WTC11 (cell line): Measurements from ENCODE around the gene NLGN4X. TPM values are rescaled to one million over a fixed set of nuclear protein-coding genes. Genes with fewer than 3 reads are reported as not detected.

ENCODE experiments used
- ATAC-seq: fragments of 200-7000 bp; cut with Tn5 transposase; 2 replicates; pipeline ENCODE4 v1.10.0; 2021; ENCODE audit warnings: mild to moderate bottlenecking, moderate library complexity
- CTCF ChIA-PET: fragments of 300-600 bp; sonication (Branson Sonifier 250); formaldehyde crosslinking; loops from one replicate; lab custom pipeline; 2021; ENCODE audit warnings: antibody characterized with exemption; lab: Charles Lee
- POLR2A ChIA-PET: fragments of 350-600 bp; sonication (Branson Sonifier 250); formaldehyde crosslinking; loops from one replicate; lab custom pipeline; 2021; ENCODE audit warnings: antibody characterized with exemption; lab: Charles Lee
- DNase-seq: peaks from one replicate; pipeline ENCODE4 v3.0.0; 2021; ENCODE audit warnings: low spot score
- H3K27ac Mint-ChIP-seq: 2 replicates; pipeline ENCODE4 v1.8.0; 2021; ENCODE audit warnings: mixed read lengths
- H3K27me3 Mint-ChIP-seq: 2 replicates; pipeline ENCODE4 v1.8.0; 2021; ENCODE audit warnings: low read depth, mild to moderate bottlenecking, moderate library complexity, mixed read lengths
- H3K36me3 Mint-ChIP-seq: 2 replicates; pipeline ENCODE4 v1.8.0; 2021; ENCODE audit warnings: mixed read lengths
- H3K4me1 Mint-ChIP-seq: 2 replicates; pipeline ENCODE4 v1.8.0; 2022; ENCODE audit warnings: mixed read lengths
- H3K4me3 Mint-ChIP-seq: 2 replicates; pipeline ENCODE4 v1.8.0; 2021; ENCODE audit warnings: mild to moderate bottlenecking, moderate library complexity, mixed read lengths
- H3K9me3 Mint-ChIP-seq: 2 replicates; pipeline ENCODE4 v1.8.0; 2021; ENCODE audit warnings: mixed read lengths
- AFF4 ChIP-seq: sonication (generic); formaldehyde crosslinking; IDR thresholded peaks from 2 replicates; pipeline ENCODE4 v1.8.1; 2023; ENCODE audit warnings: mild to moderate bottlenecking, missing genetic modification reagents, borderline replicate concordance
- E2F4 ChIP-seq: sonication (generic); formaldehyde crosslinking; IDR thresholded peaks from 2 replicates; pipeline ENCODE4 v1.8.1; 2022; ENCODE audit warnings: low read depth, mild to moderate bottlenecking, moderate library complexity, missing genetic modification reagents, borderline replicate concordance
- ELF4 ChIP-seq: sonication (generic); formaldehyde crosslinking; IDR thresholded peaks from 2 replicates; pipeline ENCODE4 v1.8.1; 2022; ENCODE audit warnings: low read depth, mild to moderate bottlenecking, moderate library complexity, missing genetic modification reagents
- GRHL2 ChIP-seq: fragments of 250-450 bp; sonication (Bioruptor Pico); IDR thresholded peaks from 2 replicates; pipeline ENCODE4 v1.8.0; 2022; ENCODE audit warnings: mild to moderate bottlenecking, moderate library complexity; ENCODE audit not compliant: insufficient replicate concordance, severe bottlenecking
- OVOL2 ChIP-seq: fragments of 250-450 bp; sonication (Bioruptor Pico); IDR thresholded peaks from 2 replicates; pipeline ENCODE4 v1.9.0; 2021; ENCODE audit warnings: mild to moderate bottlenecking, borderline replicate concordance
- PRDM15 ChIP-seq: sonication (generic); formaldehyde crosslinking; IDR thresholded peaks from 2 replicates; pipeline ENCODE4 v1.8.0; 2022; ENCODE audit warnings: missing genetic modification reagents
- SMAD4 ChIP-seq: sonication (generic); formaldehyde crosslinking; IDR thresholded peaks from 2 replicates; pipeline ENCODE4 v1.8.0; 2022; ENCODE audit warnings: mild to moderate bottlenecking, missing genetic modification reagents
- TCF7 ChIP-seq: sonication (generic); formaldehyde crosslinking; IDR thresholded peaks from 2 replicates; pipeline ENCODE4 v1.8.0; 2022; ENCODE audit warnings: mild to moderate bottlenecking, low read depth, missing genetic modification reagents, moderate library complexity
- ZNF281 ChIP-seq: sonication (generic); formaldehyde crosslinking; IDR thresholded peaks from 2 replicates; pipeline ENCODE4 v1.8.0; 2023; ENCODE audit warnings: mild to moderate bottlenecking, missing genetic modification reagents
- ZNF423 ChIP-seq: fragments of 250-450 bp; sonication (Bioruptor Pico); IDR thresholded peaks from 2 replicates; pipeline ENCODE4 v2.1.2; 2022; ENCODE audit warnings: mild to moderate bottlenecking, moderate library complexity
- total RNA-seq: library from RNA; stranded (reverse); gene quantifications from 3 replicates; pipeline ENCODE4 v1.2.3, GENCODE V29; 2021
- TF ChIP-seq, protein P1 (sequence below): fragments of 250-450 bp; sonication (Bioruptor Pico); IDR thresholded peaks from 2 replicates; pipeline ENCODE4 v1.8.0; 2021; ENCODE audit warnings: mild to moderate bottlenecking
- TF ChIP-seq, protein P2 (sequence below): sonication (generic); formaldehyde crosslinking; IDR thresholded peaks from 2 replicates; pipeline ENCODE4 v1.8.1; 2023; ENCODE audit warnings: mild to moderate bottlenecking, moderate library complexity, missing genetic modification reagents
- TF ChIP-seq, protein P3 (sequence below): sonication (generic); formaldehyde crosslinking; IDR thresholded peaks from 2 replicates; pipeline ENCODE4 v1.8.1; 2022; ENCODE audit warnings: mild to moderate bottlenecking, missing genetic modification reagents, moderate library complexity, borderline replicate concordance

NLGN4X gene
- total RNA-seq, 1 experiment from 2014 or later = 53.8 TPM

- Mint-ChIP-seq H3K27ac (peak overlapping the region; percentile 8; the same call in 1 of the 2 replicates), H3K9me3 (no peaks in the 10 kb centered on the region), H3K4me3 (peak overlapping the region; percentile 92), H3K27me3 (no peaks in the 10 kb centered on the region), H3K4me1 (peaks cover 44% of the 10 kb centered on the region), H3K36me3 (no peaks in the 10 kb centered on the region; the same call in 1 of the 2 replicates)
- POLR2A ChIA-PET = no interaction called here
- TF ChIP-seq TCF7 (CRISPR knock-in tag) (no peak), ELF4 (no peak), AFF4 (CRISPR knock-in tag) (no peak), ZNF281 (no peak), E2F4 (CRISPR knock-in tag) (no peak), SMAD4 (CRISPR knock-in tag) (no peak), ZNF423 (CRISPR knock-in tag) (no peak), GRHL2 (no peak)
- TF ChIP-seq, protein P1, sequence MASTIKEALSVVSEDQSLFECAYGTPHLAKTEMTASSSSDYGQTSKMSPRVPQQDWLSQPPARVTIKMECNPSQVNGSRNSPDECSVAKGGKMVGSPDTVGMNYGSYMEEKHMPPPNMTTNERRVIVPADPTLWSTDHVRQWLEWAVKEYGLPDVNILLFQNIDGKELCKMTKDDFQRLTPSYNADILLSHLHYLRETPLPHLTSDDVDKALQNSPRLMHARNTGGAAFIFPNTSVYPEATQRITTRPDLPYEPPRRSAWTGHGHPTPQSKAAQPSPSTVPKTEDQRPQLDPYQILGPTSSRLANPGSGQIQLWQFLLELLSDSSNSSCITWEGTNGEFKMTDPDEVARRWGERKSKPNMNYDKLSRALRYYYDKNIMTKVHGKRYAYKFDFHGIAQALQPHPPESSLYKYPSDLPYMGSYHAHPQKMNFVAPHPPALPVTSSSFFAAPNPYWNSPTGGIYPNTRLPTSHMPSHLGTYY (CRISPR knock-in tag) = no peak
- CTCF ChIA-PET = no interaction called here
- ATAC-seq (no peak), DNase-seq (no peak)
These were observed 5.2 kb downstream of the NLGN4X start for GRCh38 chrX:6223516-6223915.

- peaks cover 55% of the 10 kb centered on the region for H3K4me1 Mint-ChIP-seq
- H3K4me3 Mint-ChIP-seq = no peak overlapping the region
- no peak for TF ChIP-seq OVOL2
- no peak for DNase-seq
- CTCF ChIA-PET = no interaction called here
- no peak overlapping the region; the same call in 1 of the 2 replicates for H3K27ac Mint-ChIP-seq
- H3K9me3 Mint-ChIP-seq = no peaks in the 10 kb centered on the region
- H3K36me3 Mint-ChIP-seq = peaks cover 21% of the 10 kb centered on the region; the same call in 1 of the 2 replicates
- POLR2A ChIA-PET = no interaction called here
- ATAC-seq = no peak
- H3K27me3 Mint-ChIP-seq = no peaks in the 10 kb centered on the region
These were observed 18.4 kb downstream of the NLGN4X start for GRCh38 chrX:6210230-6210629.

GRCh38 chrX:6203462-6204215, 25.0 kb downstream of the NLGN4X start:
- Mint-ChIP-seq H3K4me1 (peaks cover 22% of the 10 kb centered on the region), H3K9me3 (no peaks in the 10 kb centered on the region), H3K27ac (no peak overlapping the region), H3K27me3 (no peaks in the 10 kb centered on the region), H3K36me3 (peaks cover 16% of the 10 kb centered on the region; the same call in 1 of the 2 replicates), H3K4me3 (no peak overlapping the region)
- DNase-seq (no peak), ATAC-seq (no peak)
- ChIA-PET CTCF (no interaction called here), POLR2A (no interaction called here)
- no peak for TF ChIP-seq PRDM15
- TF ChIP-seq, protein P2, sequence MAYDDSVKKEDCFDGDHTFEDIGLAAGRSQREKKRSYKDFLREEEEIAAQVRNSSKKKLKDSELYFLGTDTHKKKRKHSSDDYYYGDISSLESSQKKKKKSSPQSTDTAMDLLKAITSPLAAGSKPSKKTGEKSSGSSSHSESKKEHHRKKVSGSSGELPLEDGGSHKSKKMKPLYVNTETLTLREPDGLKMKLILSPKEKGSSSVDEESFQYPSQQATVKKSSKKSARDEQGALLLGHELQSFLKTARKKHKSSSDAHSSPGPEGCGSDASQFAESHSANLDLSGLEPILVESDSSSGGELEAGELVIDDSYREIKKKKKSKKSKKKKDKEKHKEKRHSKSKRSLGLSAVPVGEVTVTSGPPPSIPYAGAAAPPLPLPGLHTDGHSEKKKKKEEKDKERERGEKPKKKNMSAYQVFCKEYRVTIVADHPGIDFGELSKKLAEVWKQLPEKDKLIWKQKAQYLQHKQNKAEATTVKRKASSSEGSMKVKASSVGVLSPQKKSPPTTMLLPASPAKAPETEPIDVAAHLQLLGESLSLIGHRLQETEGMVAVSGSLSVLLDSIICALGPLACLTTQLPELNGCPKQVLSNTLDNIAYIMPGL = no peak
- TF ChIP-seq, protein P3, sequence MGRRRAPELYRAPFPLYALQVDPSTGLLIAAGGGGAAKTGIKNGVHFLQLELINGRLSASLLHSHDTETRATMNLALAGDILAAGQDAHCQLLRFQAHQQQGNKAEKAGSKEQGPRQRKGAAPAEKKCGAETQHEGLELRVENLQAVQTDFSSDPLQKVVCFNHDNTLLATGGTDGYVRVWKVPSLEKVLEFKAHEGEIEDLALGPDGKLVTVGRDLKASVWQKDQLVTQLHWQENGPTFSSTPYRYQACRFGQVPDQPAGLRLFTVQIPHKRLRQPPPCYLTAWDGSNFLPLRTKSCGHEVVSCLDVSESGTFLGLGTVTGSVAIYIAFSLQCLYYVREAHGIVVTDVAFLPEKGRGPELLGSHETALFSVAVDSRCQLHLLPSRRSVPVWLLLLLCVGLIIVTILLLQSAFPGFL (CRISPR knock-in tag) = no peak
